NOMO-1 treated with DMSO at 0.1 percent for 48 hours (cell line): ENCODE data around the gene TARM1.

Experiments used
- DNase-seq: peaks from one replicate; lab custom pipeline; 2025; ENCODE audit not compliant: unreplicated experiment; lab: John Stamatoyannopoulos, UW

The TARM1 gene

DNA sequence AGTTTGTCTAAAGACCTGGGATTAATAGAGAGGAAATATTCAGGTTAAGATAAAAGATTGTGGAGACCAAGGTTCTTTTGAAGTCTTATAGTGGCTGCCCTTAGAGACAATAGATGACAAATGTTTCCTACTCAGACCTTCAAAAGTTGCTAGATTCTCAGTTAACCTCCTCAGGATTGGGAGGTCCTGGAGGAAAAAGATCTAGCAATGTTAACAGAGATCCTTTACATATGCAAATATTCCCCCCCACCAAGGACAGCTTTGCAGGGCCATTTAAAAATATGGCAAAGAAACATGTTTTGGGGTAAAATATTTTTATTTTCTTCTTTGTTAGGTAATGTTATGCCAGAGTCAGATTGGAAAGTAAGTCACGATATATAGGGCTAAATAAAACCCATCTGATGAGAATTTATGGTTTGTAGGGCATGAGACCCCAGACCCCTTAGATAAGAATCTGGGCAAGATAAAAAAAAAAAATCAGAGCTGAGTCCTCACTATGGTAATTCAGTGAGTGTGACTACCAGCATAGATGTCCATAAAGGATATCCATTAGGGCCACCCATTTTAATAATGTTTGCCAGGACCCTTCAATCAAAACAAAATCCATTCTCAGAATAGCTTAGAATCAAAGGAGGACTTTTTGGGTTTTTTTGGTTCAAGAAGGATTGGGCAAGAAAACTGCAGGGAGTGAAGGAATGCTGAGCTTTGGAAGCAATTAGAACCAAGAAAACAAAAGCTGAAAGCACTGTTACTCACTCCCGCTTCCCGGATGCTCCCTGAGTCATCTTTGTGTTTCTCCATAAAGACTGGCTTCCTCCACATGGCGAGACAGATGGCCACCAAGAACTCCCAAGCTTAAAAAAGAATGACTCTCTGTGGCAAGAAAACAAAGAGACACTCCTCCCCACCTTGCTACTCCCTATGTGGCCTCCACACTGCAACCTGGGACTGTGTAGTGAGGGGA, 45.7 kb downstream of the TARM1 start:
- DNase-seq, result no peak

DNA sequence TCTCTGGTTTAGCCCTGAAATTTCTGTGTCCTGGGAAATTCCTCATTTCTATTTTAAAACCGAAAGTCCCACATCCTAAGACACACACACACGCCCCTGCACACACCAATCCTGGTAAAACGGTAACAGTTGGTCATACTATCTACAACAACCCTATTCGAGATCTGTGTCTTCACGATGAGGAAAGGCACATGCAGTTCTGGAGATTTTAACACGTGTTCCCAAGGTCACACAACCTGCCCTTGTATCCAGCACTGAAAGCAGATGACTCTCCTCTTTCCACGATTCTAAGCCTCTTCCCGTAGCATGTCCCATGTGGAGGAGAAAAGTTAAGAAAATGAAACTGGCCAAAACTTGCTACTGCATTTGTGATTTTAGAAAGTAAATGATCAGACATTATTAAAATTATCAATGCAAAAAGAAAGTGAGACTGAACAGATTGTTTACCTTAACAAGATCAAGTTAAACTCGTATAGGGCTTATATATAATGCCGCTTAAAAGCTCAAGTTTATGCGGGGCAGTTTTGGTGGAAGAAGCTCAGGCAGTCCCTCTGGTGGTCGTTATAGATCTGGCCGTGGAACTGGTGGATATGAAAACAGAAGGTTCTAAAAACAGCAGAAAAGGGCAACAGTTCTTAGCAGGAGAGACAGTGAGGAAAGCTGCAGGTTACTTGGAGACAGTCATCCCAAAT, 50.1 kb downstream of the TARM1 start:
- peak; percentile 54 for DNase-seq

DNA sequence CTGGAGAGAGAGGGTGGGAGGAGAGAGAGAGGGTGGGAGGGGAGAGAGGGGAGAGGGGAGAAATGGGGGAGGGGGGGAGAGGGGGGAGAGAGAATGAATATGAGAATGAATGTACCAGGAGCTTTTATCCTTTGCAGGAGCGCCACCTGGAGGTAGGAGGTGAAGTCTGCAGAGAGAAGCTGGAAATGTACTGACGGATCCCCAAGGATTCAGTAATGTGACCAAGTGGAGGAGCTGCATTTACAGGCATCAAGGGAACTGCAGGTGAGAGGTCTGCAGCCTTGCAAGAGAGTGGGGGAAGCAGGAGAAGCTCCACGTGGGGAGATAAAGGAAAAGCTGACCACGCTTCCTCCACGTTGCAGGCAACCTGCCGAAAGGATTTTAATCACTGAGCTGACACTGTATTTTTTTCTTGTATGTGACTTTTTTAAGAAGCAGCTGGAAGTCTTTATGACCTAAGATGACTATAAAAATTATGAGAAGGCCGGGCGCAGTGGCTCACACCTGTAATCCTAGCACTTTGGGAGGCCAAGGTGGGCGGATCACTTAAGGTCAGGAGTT, 51.2 kb downstream of the TARM1 start:
- DNase-seq, result peak; percentile 42

DNA sequence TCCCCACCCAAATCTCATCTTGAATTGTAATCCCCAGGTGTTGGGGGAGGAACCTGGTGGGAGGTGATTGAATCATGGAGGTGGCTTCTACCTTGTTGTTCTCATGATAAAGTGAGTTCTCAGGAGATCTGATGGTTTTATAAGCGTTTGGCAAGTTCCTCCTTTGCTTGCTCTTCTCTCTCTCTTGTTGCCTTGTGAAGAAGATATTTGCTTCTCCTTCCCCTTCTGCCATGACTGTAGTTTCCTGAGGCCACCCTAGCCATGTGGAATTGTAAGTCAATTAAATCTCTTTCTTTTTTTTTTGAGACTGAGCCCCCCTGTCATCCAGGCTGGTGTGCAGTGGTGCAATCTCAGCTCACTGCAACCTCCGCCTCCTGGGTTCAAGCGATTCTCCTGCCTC, 51.9 kb downstream of the TARM1 start:
- DNase-seq, result peak; percentile 70

DNA sequence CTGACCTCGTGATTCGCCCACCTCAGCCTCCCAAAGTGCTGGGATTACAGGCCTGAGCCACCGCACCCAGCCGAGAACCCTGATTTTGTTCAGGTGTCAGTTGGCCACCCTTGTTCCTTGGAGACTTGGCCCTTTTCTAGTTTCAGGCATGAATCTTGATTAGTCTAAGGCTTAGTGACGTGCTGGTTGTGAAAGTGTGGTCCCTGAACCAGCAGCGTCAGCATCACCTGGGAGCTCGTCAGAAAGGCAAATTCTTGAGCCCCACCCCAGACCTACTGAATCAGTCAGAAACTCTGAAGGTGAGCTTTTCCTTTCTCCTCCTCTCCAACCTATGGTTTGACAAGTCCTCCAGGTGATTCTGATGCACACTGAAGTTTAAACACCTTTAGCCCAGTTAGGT, 54.5 kb downstream of the TARM1 start:
- DNase-seq, result no peak

DNA sequence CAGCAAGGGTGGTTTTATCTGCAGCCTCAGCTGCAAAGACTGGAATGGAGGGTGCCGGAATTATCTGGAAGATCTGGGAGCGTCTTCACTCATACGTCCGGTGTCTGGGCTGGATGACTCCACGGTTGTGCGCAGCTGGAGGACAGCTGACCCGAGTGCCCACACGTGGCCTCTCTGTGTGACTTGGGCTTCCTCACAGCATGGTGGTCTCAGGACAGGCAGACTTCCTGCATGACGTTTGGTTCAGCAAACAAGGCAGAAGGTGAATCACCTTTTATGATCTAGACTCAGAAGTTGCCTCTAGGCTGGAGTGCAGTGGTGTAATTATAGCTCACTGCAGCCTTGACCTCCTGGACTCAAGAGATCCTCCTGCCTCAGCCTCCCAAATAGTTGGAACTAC, 56.5 kb downstream of the TARM1 start:
- DNase-seq, result no peak

DNA sequence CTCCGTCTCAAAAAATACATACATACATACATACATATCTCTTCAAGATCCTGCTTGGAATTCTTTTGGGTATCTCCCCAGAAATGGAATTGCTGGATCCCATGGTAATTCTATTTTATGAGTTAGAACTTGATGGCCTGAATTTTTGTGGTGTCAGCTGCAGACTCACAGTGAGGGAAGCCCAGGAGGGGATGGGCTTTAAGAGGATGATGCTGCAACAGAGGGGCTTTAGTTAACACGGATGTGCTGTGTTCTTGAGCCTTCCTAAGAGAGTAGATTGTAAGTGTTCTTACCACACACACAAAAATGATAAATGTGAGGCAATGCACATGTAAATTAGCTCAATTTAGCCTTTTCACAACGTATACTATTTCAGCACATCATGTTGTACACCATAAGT, 58.0 kb downstream of the TARM1 start:
- DNase-seq, result peak; percentile 69

DNA sequence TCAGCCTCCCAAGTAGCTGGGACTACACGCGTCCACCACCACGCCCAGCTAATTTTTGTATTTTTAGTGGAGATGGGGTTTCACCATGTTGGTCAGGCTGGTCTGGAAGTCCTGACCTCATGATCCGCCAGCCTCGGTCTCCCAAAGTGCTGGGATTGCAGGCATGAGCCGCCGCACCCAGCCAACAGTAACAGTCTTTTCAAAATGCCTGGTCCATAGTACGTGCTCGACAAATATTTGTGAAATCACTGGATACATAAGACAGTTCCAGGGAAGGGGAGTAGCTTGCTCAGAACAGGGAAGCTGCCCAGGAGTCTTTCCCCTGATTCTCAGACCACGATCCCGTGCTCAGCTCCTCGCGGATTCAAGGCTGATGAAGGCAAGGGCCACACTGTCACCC, 59.2 kb downstream of the TARM1 start:
- no peak for DNase-seq

DNA sequence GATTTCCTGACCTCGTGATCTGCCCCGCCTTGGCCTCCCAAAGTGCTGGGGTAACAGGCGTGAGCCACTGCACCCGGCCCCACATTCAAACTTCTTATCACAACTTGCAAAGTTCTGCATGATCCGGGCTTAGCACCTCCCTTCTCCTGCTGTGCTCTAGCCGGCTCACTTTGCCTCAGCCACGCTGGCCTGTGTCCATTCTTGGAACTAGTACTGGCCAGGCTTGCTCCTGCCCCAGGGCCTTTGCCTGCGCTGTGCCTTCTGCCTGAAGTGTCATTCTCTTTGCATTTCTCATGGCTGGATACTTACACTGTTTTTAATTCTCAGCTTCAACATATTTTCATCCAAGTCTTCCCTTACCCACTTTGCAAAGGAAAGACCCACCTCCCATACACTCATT, 59.8 kb downstream of the TARM1 start:
- DNase-seq, result no peak
